PC-3 (cell line): ENCODE results near the gene ZNF17. TPM values are rescaled to one million over a fixed set of nuclear protein-coding genes. Genes with fewer than 3 reads are reported as not detected.
A peak's percentile ranks its signal among the peaks of the same experiment; 100 is the strongest.

Experiments
- ATAC-seq: fragments of 200-7000 bp; cut with Tn5 transposase; 2 replicates; pipeline ENCODE4 v1.9.1; 2020; ENCODE audit warnings: mild to moderate bottlenecking, moderate library complexity
- BruUV-seq: library from RNA; stranded (reverse); fragments of 400-500 nt; replicated peaks from 2 replicates; lab custom pipeline; 2021; lab: Mats Ljungman, UMichigan
- CTCF ChIA-PET: fragments of 300-600 bp; sonication (Branson Sonifier 250); formaldehyde crosslinking; loops from one replicate; lab custom pipeline; 2022; ENCODE audit warnings: antibody characterized with exemption; lab: Charles Lee
- POLR2A ChIA-PET: fragments of 300-600 bp; sonication (Branson Sonifier 250); formaldehyde crosslinking; loops from one replicate; lab custom pipeline; 2022; ENCODE audit warnings: antibody characterized with exemption; ENCODE audit not compliant: unreplicated experiment; lab: Charles Lee
- DNase-seq: peaks from one replicate; pipeline ENCODE4 v3.0.0-alpha.2; 2015
- H2AFZ ChIP-seq: fragments of 300-600 bp; sonication (generic); 2 replicates; pipeline ENCODE4 v1.6.0; 2016; ENCODE audit warnings: antibody characterized with exemption, low read length
- H3F3A ChIP-seq: fragments of 300-600 bp; sonication (generic); one replicate; pipeline ENCODE4 v1.6.0; 2017; ENCODE audit warnings: antibody characterized with exemption, low read length, control low read depth, mild to moderate bottlenecking; ENCODE audit not compliant: unreplicated experiment
- H3K27ac ChIP-seq: fragments of 300-600 bp; sonication (generic); 2 replicates; pipeline ENCODE4 v1.5.1; 2016; ENCODE audit warnings: mild to moderate bottlenecking, low read length
- H3K27me3 ChIP-seq: fragments of 300-600 bp; sonication (generic); 2 replicates; pipeline ENCODE4 v1.6.1; 2016; ENCODE audit warnings: low read length, mixed read lengths
- H3K36me3 ChIP-seq: fragments of 300-600 bp; sonication (generic); 2 replicates; pipeline ENCODE4 v1.6.1; 2016; ENCODE audit warnings: low read depth, mixed run types, low read length, mixed read lengths
- H3K4me1 ChIP-seq: fragments of 300-600 bp; sonication (generic); 2 replicates; pipeline ENCODE4 v1.5.1; 2016; ENCODE audit warnings: low read length; ENCODE audit not compliant: insufficient read depth
- H3K4me2 ChIP-seq: fragments of 300-600 bp; sonication (generic); 2 replicates; pipeline ENCODE4 v1.6.0; 2016; ENCODE audit warnings: low read length
- H3K4me3 ChIP-seq: fragments of 300-600 bp; sonication (generic); 2 replicates; pipeline ENCODE4 v1.5.1; 2016; ENCODE audit warnings: mild to moderate bottlenecking, low read length, mixed read lengths
- H3K79me2 ChIP-seq: fragments of 300-600 bp; sonication (generic); 2 replicates; pipeline ENCODE4 v1.6.1; 2017; ENCODE audit warnings: low read length, mixed read lengths
- H3K9ac ChIP-seq: fragments of 300-600 bp; sonication (generic); 2 replicates; pipeline ENCODE4 v1.6.0; 2016; ENCODE audit warnings: mild to moderate bottlenecking, low read length
- H3K9me2 ChIP-seq: fragments of 300-600 bp; sonication (generic); replicated peaks from 2 replicates; pipeline ENCODE4 v1.6.1; 2016; ENCODE audit warnings: mixed run types, low read length, mixed read lengths
- H3K9me3 ChIP-seq: fragments of 300-600 bp; sonication (generic); 2 replicates; pipeline ENCODE4 v1.6.1; 2016; ENCODE audit warnings: low read length, mixed read lengths
- H4K20me1 ChIP-seq: fragments of 300-600 bp; sonication (generic); 2 replicates; pipeline ENCODE4 v1.6.1; 2016; ENCODE audit warnings: low read length, mixed read lengths
- CTCF ChIP-seq: fragments of 300-600 bp; sonication (generic); conservative IDR thresholded peaks from 2 replicates; pipeline ENCODE4 v1.5.1; 2017; ENCODE audit warnings: antibody characterized with exemption, low read depth, mild to moderate bottlenecking, low read length
- EZH2 ChIP-seq: fragments of 300-600 bp; sonication (generic); IDR thresholded peaks from one replicate; pipeline ENCODE4 v1.6.1; 2017; ENCODE audit warnings: antibody characterized with exemption, mild to moderate bottlenecking, low read length; ENCODE audit not compliant: unreplicated experiment
- EZH2phosphoT487 ChIP-seq: fragments of 300-600 bp; sonication (generic); IDR thresholded peaks from 2 replicates; pipeline ENCODE4 v1.6.1; 2018; ENCODE audit warnings: mild to moderate bottlenecking, antibody characterized with exemption, low read length, borderline replicate concordance
- intact Hi-C: fragments of 100-400 bp; cut with micrococcal nuclease; formaldehyde crosslinking; loops from 2 replicates; pipeline ENCODE4 v1.9.0; 2023
- total RNA-seq: library from RNA; depleted of rRNA; stranded (reverse); fragments of >200 nt; gene quantifications from 2 replicates; pipeline ENCODE4 v1.2.3, GENCODE V29; 2014

The ZNF17 gene
- total RNA-seq, 1 experiment from 2014 or later, result 7.8 TPM

GRCh38 chr19:57436417-57436816 is 25.5 kb downstream of the ZNF17 start:
- H3K4me1 ChIP-seq, result peaks cover 14% of the 10 kb centered on the region
- ATAC-seq (no peak), DNase-seq (no peak)
- no peaks in the 10 kb centered on the region for H4K20me1 ChIP-seq
- no peaks in the 10 kb centered on the region for H3K9me3 ChIP-seq
- ChIA-PET CTCF (no interaction called here), POLR2A (no interaction called here)
- H2AFZ ChIP-seq, result no peak overlapping the region
- H3F3A ChIP-seq, result no peaks in the 10 kb centered on the region
- TF ChIP-seq CTCF, result no peak
- TF ChIP-seq EZH2, result no peak
- TF ChIP-seq EZH2phosphoT487, result no peak
- no peaks in the 10 kb centered on the region for H3K27me3 ChIP-seq
- peaks cover 60% of the 10 kb centered on the region for H3K79me2 ChIP-seq
- no TSS peak for BruUV-seq
- H3K4me3 ChIP-seq, result peak overlapping the region; percentile 88
- peaks cover 38% of the 10 kb centered on the region for H3K36me3 ChIP-seq
- peak overlapping the region; percentile 87 for H3K4me2 ChIP-seq
- no peak overlapping the region for H3K27ac ChIP-seq
- intact Hi-C loops, result loop anchor here (5.0 kb wide), 1 partner anchor 51 kb away; the partner anchor contains the start of gene ZNF419
- no peaks in the 10 kb centered on the region for H3K9me2 ChIP-seq
- H3K9ac ChIP-seq, result peak overlapping the region; percentile 86; the same call in 1 of the 2 replicates

- Histone ChIP-seq H3K9ac (no peak overlapping the region), H3F3A (no peaks in the 10 kb centered on the region), H4K20me1 (no peaks in the 10 kb centered on the region), H3K4me2 (no peak overlapping the region), H2AFZ (no peak overlapping the region), H3K4me1 (peaks cover 14% of the 10 kb centered on the region), H3K9me2 (no peaks in the 10 kb centered on the region), H3K27me3 (no peaks in the 10 kb centered on the region), H3K4me3 (no peak overlapping the region), H3K9me3 (peaks cover 2% of the 10 kb centered on the region), H3K79me2 (peaks cover 74% of the 10 kb centered on the region), H3K36me3 (peaks cover 53% of the 10 kb centered on the region), H3K27ac (no peak overlapping the region)
- ATAC-seq (no peak), DNase-seq (no peak)
- no TSS peak for BruUV-seq
- TF ChIP-seq EZH2phosphoT487 (no peak), EZH2 (no peak), CTCF (no peak)
- CTCF ChIA-PET, result no interaction called here
- POLR2A ChIA-PET, result no interaction called here
- intact Hi-C loops, result loop anchor here (5.0 kb wide), 1 partner anchor 49 kb away; the partner anchor contains the start of gene ZNF419
Measured at GRCh38 chr19:57437931-57438330, 27.0 kb downstream of the ZNF17 start.

- Histone ChIP-seq H3K27ac (no peak overlapping the region), H3K4me1 (peaks cover 14% of the 10 kb centered on the region), H3K27me3 (no peaks in the 10 kb centered on the region), H2AFZ (no peak overlapping the region), H3K4me3 (no peak overlapping the region), H3K9me2 (no peaks in the 10 kb centered on the region), H3K4me2 (no peak overlapping the region), H3K79me2 (peaks cover 74% of the 10 kb centered on the region), H3K36me3 (peaks cover 63% of the 10 kb centered on the region), H4K20me1 (no peaks in the 10 kb centered on the region), H3K9me3 (peaks cover 12% of the 10 kb centered on the region), H3K9ac (no peak overlapping the region), H3F3A (no peaks in the 10 kb centered on the region)
- no TSS peak for BruUV-seq
- ChIA-PET POLR2A (no interaction called here), CTCF (no interaction called here)
- ATAC-seq (no peak), DNase-seq (no peak)
- TF ChIP-seq EZH2phosphoT487, result no peak
- no peak for TF ChIP-seq EZH2
- TF ChIP-seq CTCF, result no peak
- intact Hi-C loops, result loop anchor here (5.0 kb wide), 1 partner anchor 48 kb away; the partner anchor contains the start of gene ZNF419
Measured at GRCh38 chr19:57438925-57439324, 28.0 kb downstream of the ZNF17 start.
